A549 (cell line): ENCODE measurements around the gene OR52E5. TPM values are rescaled to one million over a fixed set of nuclear protein-coding genes. Genes with fewer than 3 reads are reported as not detected.

Experiments used
- ATAC-seq, 2 experiments: fragments of 200-7000 bp in 1 of 2; fragments of >200 bp in 1 of 2; cut with Nextera tagmentation in 1 of 2; cut with Tn5 transposase in 1 of 2; 3 replicates each; pipeline versions ENCODE4 v1.8.0 to v1.9.1; 2018 to 2020; ENCODE audit warnings: mild to moderate bottlenecking in 1 of 2, moderate library complexity in 1 of 2
- CTCF ChIA-PET: fragments of 300-600 bp; sonication (Branson Sonifier 250); formaldehyde crosslinking; extraction: SDS; loops from one replicate; lab custom pipeline; 2021; ENCODE audit warnings: antibody characterized with exemption, inconsistent platforms; lab: Yijun Ruan, JAX
- POLR2A ChIA-PET: fragments of 350-600 bp; formaldehyde crosslinking; extraction: SDS; loops from one replicate; lab custom pipeline; 2021; ENCODE audit warnings: antibody characterized with exemption, inconsistent platforms; lab: Yijun Ruan, JAX
- DNase-seq, 2 experiments: peaks; one replicate each; pipeline versions ENCODE4 v3.0.0 to v3.0.0-alpha.2; 2011 to 2016; ENCODE audit warnings: low read depth in 1 of 2, low spot score in 1 of 2
- FAIRE-seq: peaks from 2 replicates; lab custom pipeline; 2011; peaks lifted over from hg19 to GRCh38; lab: Jason Lieb, UNC
- H3K27ac ChIP-seq, 2 experiments: fragments of >200 bp; sonication (Bioruptor Twin); formaldehyde crosslinking; 3 replicates each; pipeline ENCODE4 v1.5.1; 2016 to 2017
- H3K4me1 ChIP-seq: fragments of >200 bp; sonication (Bioruptor Twin); formaldehyde crosslinking; 3 replicates; pipeline ENCODE4 v1.6.1; 2016
- H3K4me2 ChIP-seq: fragments of >200 bp; sonication (Bioruptor Twin); formaldehyde crosslinking; 3 replicates; pipeline ENCODE4 v1.6.1; 2016
- H3K4me3 ChIP-seq: fragments of >200 bp; sonication (Bioruptor Twin); formaldehyde crosslinking; 3 replicates; pipeline ENCODE4 v1.5.1; 2016
- H3K9me3 ChIP-seq: fragments of >200 bp; sonication (Bioruptor Twin); formaldehyde crosslinking; 3 replicates; pipeline ENCODE4 v1.6.1; 2016
- BHLHE40 ChIP-seq: IDR thresholded peaks from 2 replicates; pipeline ENCODE4 v1.6.1; 2012; ENCODE audit warnings: low read depth, low read length, inconsistent platforms
- CHD2 ChIP-seq: fragments of 150-350 bp; IDR thresholded peaks from 2 replicates; pipeline ENCODE4 v1.6.1; 2014; ENCODE audit warnings: low read length; ENCODE audit not compliant: partially characterized antibody
- EHF ChIP-seq: fragments of 250-450 bp; sonication (Bioruptor Pico); IDR thresholded peaks from 2 replicates; pipeline ENCODE4 v1.5.0; 2020; ENCODE audit warnings: mild to moderate bottlenecking
- EHMT2 ChIP-seq: fragments of 200-600 bp; sonication (generic); IDR thresholded peaks from 2 replicates; pipeline ENCODE4 v1.6.1; 2016; ENCODE audit warnings: antibody characterized with exemption, low read depth, mild to moderate bottlenecking, moderate library complexity
- ESRRA ChIP-seq: fragments of 150-350 bp; IDR thresholded peaks from 2 replicates; pipeline ENCODE4 v1.6.1; 2014; ENCODE audit warnings: mild to moderate bottlenecking, low read length, borderline replicate concordance
- FOSL2 ChIP-seq, 2 experiments: fragments of 450-650 bp in 1 of 2; fragments of >200 bp in 1 of 2; sonication (Bioruptor Twin) in 1 of 2; formaldehyde crosslinking; IDR thresholded peaks; 2 replicates each; pipeline versions ENCODE4 v1.5.0 to v1.6.1; 2016 to 2020; ENCODE audit warnings: mild to moderate bottlenecking in 1 of 2, moderate library complexity in 1 of 2
- GATA3 ChIP-seq: IDR thresholded peaks from 2 replicates; pipeline ENCODE4 v1.6.1; 2012; ENCODE audit warnings: borderline replicate concordance
- HDAC2 ChIP-seq: fragments of 200-600 bp; sonication (generic); IDR thresholded peaks from 2 replicates; pipeline ENCODE4 v1.6.1; 2016
- HOXA7 ChIP-seq: fragments of 250-450 bp; sonication (Bioruptor Pico); IDR thresholded peaks from 2 replicates; pipeline ENCODE4 v1.5.0; 2020; ENCODE audit warnings: mild to moderate bottlenecking, moderate library complexity
- HOXB13 ChIP-seq: fragments of 250-450 bp; sonication (Bioruptor Pico); IDR thresholded peaks from 2 replicates; pipeline ENCODE4 v1.5.0; 2020; ENCODE audit warnings: low read depth, mild to moderate bottlenecking, moderate library complexity
- HOXB5 ChIP-seq: fragments of 250-450 bp; sonication (Bioruptor Pico); IDR thresholded peaks from 2 replicates; pipeline ENCODE4 v1.5.0; 2020; ENCODE audit warnings: mild to moderate bottlenecking, moderate library complexity
- JUN ChIP-seq, 2 experiments: fragments of >200 bp; sonication (Bioruptor Twin); formaldehyde crosslinking; IDR thresholded peaks; 2 replicates in 1 of 2; 3 replicates in 1 of 2; pipeline ENCODE4 v1.6.1; 2016 to 2017
- JUNB ChIP-seq: fragments of >200 bp; sonication (Bioruptor Twin); formaldehyde crosslinking; IDR thresholded peaks from 2 replicates; pipeline ENCODE4 v1.6.1; 2016
- KDM1A ChIP-seq: fragments of 200-600 bp; sonication (generic); IDR thresholded peaks from 2 replicates; pipeline ENCODE4 v1.6.1; 2016; ENCODE audit warnings: low read depth, mild to moderate bottlenecking
- MAFK ChIP-seq: fragments of 450-650 bp; IDR thresholded peaks from 2 replicates; pipeline ENCODE4 v1.6.1; 2014; ENCODE audit not compliant: partially characterized antibody
- NFE2L2 ChIP-seq: fragments of 150-350 bp; conservative IDR thresholded peaks from 2 replicates; pipeline ENCODE4 v1.6.1; 2014; ENCODE audit warnings: low read length
- PHF8 ChIP-seq: fragments of 200-600 bp; sonication (generic); IDR thresholded peaks from 2 replicates; pipeline ENCODE4 v1.6.1; 2016; ENCODE audit warnings: low read depth, mild to moderate bottlenecking, antibody characterized with exemption, moderate library complexity, borderline replicate concordance
- POLR2AphosphoS2 ChIP-seq: conservative IDR thresholded peaks from 2 replicates; pipeline ENCODE4 v1.6.1; 2012; ENCODE audit warnings: low read length, improper control_type of control experiment, inconsistent platforms
- RARB ChIP-seq: fragments of 250-450 bp; sonication (Bioruptor Pico); IDR thresholded peaks from 2 replicates; pipeline ENCODE4 v1.8.0; 2021; ENCODE audit warnings: mild to moderate bottlenecking, moderate library complexity
- RCOR1 ChIP-seq: fragments of 150-350 bp; IDR thresholded peaks from 2 replicates; pipeline ENCODE4 v1.6.1; 2014; ENCODE audit warnings: antibody characterized with exemption, low read length, low read depth
- RNF2 ChIP-seq: fragments of 200-600 bp; sonication (generic); IDR thresholded peaks from 2 replicates; pipeline ENCODE4 v1.6.1; 2016; ENCODE audit warnings: low read depth, mild to moderate bottlenecking, antibody characterized with exemption, moderate library complexity, borderline replicate concordance
- SMC3 ChIP-seq: fragments of >200 bp; sonication (Bioruptor Twin); formaldehyde crosslinking; IDR thresholded peaks from 3 replicates; pipeline ENCODE4 v1.6.1; 2018; ENCODE audit warnings: inconsistent platforms
- TP53 ChIP-seq: fragments of 250-450 bp; sonication (Bioruptor Pico); IDR thresholded peaks from 2 replicates; pipeline ENCODE4 v1.5.0; 2021; ENCODE audit warnings: mild to moderate bottlenecking, moderate library complexity
- ZNF302 ChIP-seq: fragments of 250-450 bp; sonication (Bioruptor Pico); IDR thresholded peaks from 2 replicates; pipeline ENCODE4 v1.9.0; 2021; ENCODE audit warnings: inconsistent platforms, mild to moderate bottlenecking, moderate library complexity
- WGBS: methylation state at CpG from one replicate; pipeline ENCODE4 v1.1.6; 2017; ENCODE audit errors: missing lambda C conversion rate; 5-methylcytosine and 5-hydroxymethylcytosine counted together
- polyA plus RNA-seq, 4 experiments: library from polyadenylated mRNA; depleted of rRNA in 3 of 4; stranded (reverse); fragments of >200 nt; fragmentation: RNase III in 1 of 4; extraction: RNeasy Plus Mini Kit Qiagen cat#74134 plus additional on column Dnase treatment in 1 of 4; gene quantifications; 2 replicates in 3 of 4; 3 replicates in 1 of 4; pipeline ENCODE4 v1.2.3, GENCODE V29; 2011 to 2017
- TF ChIP-seq, protein P1 (sequence below): fragments of >200 bp; sonication (Bioruptor Twin); formaldehyde crosslinking; IDR thresholded peaks from 2 replicates; pipeline ENCODE4 v1.6.1; 2016
- TF ChIP-seq, protein P2 (sequence below): fragments of 450-650 bp; IDR thresholded peaks from 2 replicates; pipeline ENCODE4 v1.6.1; 2014; ENCODE audit warnings: antibody characterized with exemption

Gene OR52E5
- polyA plus RNA-seq, 2 of the 4 experiments (the other 2 are of a cell fraction) = not detected

DNA sequence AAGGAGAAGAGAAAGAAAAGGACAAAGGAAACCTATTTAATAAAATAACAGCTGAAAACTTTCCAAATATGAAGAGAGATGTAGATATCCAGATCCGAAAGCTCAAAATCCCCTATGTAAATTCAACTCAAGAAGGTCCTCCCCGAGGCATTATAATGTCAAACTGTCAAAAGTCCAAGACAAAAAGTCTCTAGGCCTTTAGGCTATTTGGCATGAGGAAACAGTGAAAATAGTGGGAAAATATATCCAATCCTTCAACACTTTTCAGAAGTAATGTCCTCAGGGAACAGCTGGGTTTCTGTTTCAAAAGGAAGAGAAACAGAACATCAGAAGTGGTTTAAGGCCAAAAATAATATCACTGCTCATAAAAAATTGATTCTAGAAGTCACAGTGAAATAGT lies 14.4 kb upstream of the OR52E5 start:
- no peak overlapping the region for H3K4me2 ChIP-seq

DNA sequence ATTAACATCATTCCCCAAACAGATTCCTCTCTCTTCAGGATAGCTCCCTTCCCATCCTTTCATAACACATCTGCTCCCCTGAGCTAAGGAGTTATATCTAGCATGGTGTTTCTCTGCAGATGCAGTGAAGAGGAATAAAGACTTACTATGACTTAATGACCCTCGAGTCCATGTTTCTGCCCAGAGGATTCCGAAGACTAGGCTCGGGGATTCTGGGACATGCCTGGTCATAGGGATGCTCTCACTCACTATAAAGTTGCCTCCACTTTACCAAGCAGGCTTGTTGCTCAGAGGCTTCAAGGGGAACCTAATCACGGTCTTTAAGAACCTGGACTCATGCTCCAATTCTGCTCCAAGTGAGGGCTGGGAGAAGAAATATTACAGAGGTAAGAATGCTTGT lies 12.7 kb upstream of the OR52E5 start, which contains the start of gene OR52E4:
OR52E4 (plus strand) TSS at position 301 of the 400 bp plus-strand sequence. CDS start 3,664 bp downstream, outside the sequence.
- WGBS = 0% methylated on average over 4 of the region's 4 CpGs
- H3K27ac ChIP-seq = no peak within 1 kb of the TSS
- CTCF ChIA-PET = no interaction called here
- FAIRE-seq = no peak
- no peak within 1 kb of the TSS for H3K4me3 ChIP-seq
- POLR2A ChIA-PET = no interaction called here
- no peak for DNase-seq
- ATAC-seq = no peak
- no peaks in the 10 kb centered on the region for H3K4me1 ChIP-seq
- H3K9me3 ChIP-seq = no peaks in the 10 kb centered on the region
- TF ChIP-seq RARB (CRISPR knock-in tag) (no peak), RCOR1 (no peak), ZNF302 (CRISPR knock-in tag) (no peak), KDM1A (no peak), EHMT2 (no peak), BHLHE40 (no peak), JUN (IDR thresholded peaks at IDR 0.05) (no peak), SMC3 (no peak), EHF (CRISPR knock-in tag) (no peak), ESRRA (no peak), HOXA7 (CRISPR knock-in tag) (no peak), TP53 (CRISPR knock-in tag) (no peak), HOXB13 (CRISPR knock-in tag) (no peak), FOSL2 (IDR thresholded peaks at IDR 0.05) (no peak), FOSL2 (CRISPR knock-in tag; IDR thresholded peaks at IDR 0.05) (no peak), NFE2L2 (no peak)
- TF ChIP-seq, protein P1, sequence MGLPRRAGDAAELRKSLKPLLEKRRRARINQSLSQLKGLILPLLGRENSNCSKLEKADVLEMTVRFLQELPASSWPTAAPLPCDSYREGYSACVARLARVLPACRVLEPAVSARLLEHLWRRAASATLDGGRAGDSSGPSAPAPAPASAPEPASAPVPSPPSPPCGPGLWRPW = no peak
- TF ChIP-seq, protein P2, sequence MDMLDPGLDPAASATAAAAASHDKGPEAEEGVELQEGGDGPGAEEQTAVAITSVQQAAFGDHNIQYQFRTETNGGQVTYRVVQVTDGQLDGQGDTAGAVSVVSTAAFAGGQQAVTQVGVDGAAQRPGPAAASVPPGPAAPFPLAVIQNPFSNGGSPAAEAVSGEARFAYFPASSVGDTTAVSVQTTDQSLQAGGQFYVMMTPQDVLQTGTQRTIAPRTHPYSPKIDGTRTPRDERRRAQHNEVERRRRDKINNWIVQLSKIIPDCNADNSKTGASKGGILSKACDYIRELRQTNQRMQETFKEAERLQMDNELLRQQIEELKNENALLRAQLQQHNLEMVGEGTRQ = no peak
- H3K4me2 ChIP-seq = no peak within 1 kb of the TSS

More for the DNA sequence above, 14.4 kb upstream of the OR52E5 start:
- no peak for DNase-seq
- H3K27ac ChIP-seq = no peak overlapping the region
- H3K9me3 ChIP-seq = no peaks in the 10 kb centered on the region
- FAIRE-seq = no peak
- no peak for TF ChIP-seq HDAC2
- no peak for TF ChIP-seq CHD2
- no peak for TF ChIP-seq TP53 (CRISPR knock-in tag)
- TF ChIP-seq POLR2AphosphoS2 = no peak
- no peak for TF ChIP-seq MAFK
- no peak for TF ChIP-seq RARB (CRISPR knock-in tag)
- no peak for TF ChIP-seq ZNF302 (CRISPR knock-in tag)
- TF ChIP-seq PHF8 = no peak
- TF ChIP-seq JUNB = no peak
- TF ChIP-seq HOXB5 = no peak
- no peak for TF ChIP-seq GATA3
- no peak for TF ChIP-seq RNF2
- TF ChIP-seq, protein P2 = no peak
- TF ChIP-seq RCOR1 = no peak
- no peaks in the 10 kb centered on the region for H3K4me1 ChIP-seq
- ChIA-PET CTCF (interaction anchor here (1.2 kb wide), 1 partner anchor 13 kb away, joined by 3 read pairs; no protein-coding TSS in a partner anchor), POLR2A (no interaction called here)
- 2% methylated on average over 2 of the region's 2 CpGs for WGBS
- H3K4me3 ChIP-seq = no peak overlapping the region
- ATAC-seq = no peak
